DND-41 (cell line): ENCODE data around the gene PIP4K2A.
"Not testable (repeated sequence)": the region's sequence is repeated elsewhere in the genome, so short reads cannot be mapped to it uniquely, and the experiment has no call there.

Source experiments
- ATAC-seq: fragments of 200-7000 bp; cut with Tn5 transposase; 3 replicates; pipeline ENCODE4 v1.9.1; 2021; ENCODE audit warnings: low read depth; ENCODE audit not compliant: insufficient read depth
- DNase-seq: peaks from one replicate; pipeline ENCODE4 v3.0.0-alpha.2; 2020
- H2AFZ ChIP-seq: 2 replicates; pipeline ENCODE4 v1.6.0; 2012; ENCODE audit warnings: low read depth, low read length
- H3K27ac ChIP-seq: 2 replicates; pipeline ENCODE4 v1.5.1; 2012; ENCODE audit warnings: low read length, inconsistent platforms
- H3K27me3 ChIP-seq: fragments of 200-600 bp; sonication (generic); 2 replicates; pipeline ENCODE4 v1.6.0; 2012; ENCODE audit warnings: low read length, mild to moderate bottlenecking, inconsistent platforms; ENCODE audit not compliant: insufficient read depth, poor library complexity
- H3K36me3 ChIP-seq: 2 replicates; pipeline ENCODE4 v1.5.1; 2012; ENCODE audit warnings: low read length, inconsistent platforms; ENCODE audit not compliant: insufficient read depth
- H3K4me1 ChIP-seq: 2 replicates; pipeline ENCODE4 v1.5.1; 2012; ENCODE audit warnings: mild to moderate bottlenecking, low read length; ENCODE audit not compliant: insufficient read depth
- H3K4me2 ChIP-seq: 2 replicates; pipeline ENCODE4 v1.6.0; 2012; ENCODE audit warnings: mild to moderate bottlenecking, moderate library complexity, low read length, inconsistent platforms; ENCODE audit not compliant: insufficient read depth
- H3K4me3 ChIP-seq, 2 experiments: fragments of 200-600 bp in 1 of 2; shearing (Covaris generic) in 1 of 2; 2 replicates each; pipeline ENCODE4 v1.5.1; 2012 to 2016; ENCODE audit warnings: inconsistent platforms in 2 of 2, low read length in 2 of 2, mild to moderate bottlenecking in 2 of 2, low read depth in 1 of 2, moderate library complexity in 1 of 2
- H3K79me2 ChIP-seq: 2 replicates; pipeline ENCODE4 v1.6.0; 2012; ENCODE audit warnings: low read length, inconsistent platforms; ENCODE audit not compliant: insufficient read depth
- H3K9ac ChIP-seq: 2 replicates; pipeline ENCODE4 v1.6.0; 2012; ENCODE audit warnings: low read depth, mild to moderate bottlenecking, inconsistent platforms, low read length, moderate library complexity
- H3K9me3 ChIP-seq: 2 replicates; pipeline ENCODE4 v1.5.1; 2012; ENCODE audit warnings: low read length, moderate library complexity, mild to moderate bottlenecking, inconsistent platforms; ENCODE audit not compliant: insufficient read depth, severe bottlenecking
- H4K20me1 ChIP-seq: 2 replicates; pipeline ENCODE4 v1.6.0; 2012; ENCODE audit warnings: low read length; ENCODE audit not compliant: insufficient read depth
- EZH2 ChIP-seq: IDR thresholded peaks from 3 replicates; pipeline ENCODE4 v1.6.1; 2012; ENCODE audit warnings: borderline replicate concordance, low read depth, mild to moderate bottlenecking, moderate library complexity, low read length, inconsistent platforms; ENCODE audit not compliant: severe bottlenecking
- TF ChIP-seq, protein P1 (sequence below): IDR thresholded peaks from 2 replicates; pipeline ENCODE4 v1.5.1; 2012; ENCODE audit warnings: borderline replicate concordance, low read length, moderate library complexity, mild to moderate bottlenecking; ENCODE audit not compliant: poor library complexity, severe bottlenecking; ENCODE audit errors: extremely low read depth

PIP4K2A gene

DNA sequence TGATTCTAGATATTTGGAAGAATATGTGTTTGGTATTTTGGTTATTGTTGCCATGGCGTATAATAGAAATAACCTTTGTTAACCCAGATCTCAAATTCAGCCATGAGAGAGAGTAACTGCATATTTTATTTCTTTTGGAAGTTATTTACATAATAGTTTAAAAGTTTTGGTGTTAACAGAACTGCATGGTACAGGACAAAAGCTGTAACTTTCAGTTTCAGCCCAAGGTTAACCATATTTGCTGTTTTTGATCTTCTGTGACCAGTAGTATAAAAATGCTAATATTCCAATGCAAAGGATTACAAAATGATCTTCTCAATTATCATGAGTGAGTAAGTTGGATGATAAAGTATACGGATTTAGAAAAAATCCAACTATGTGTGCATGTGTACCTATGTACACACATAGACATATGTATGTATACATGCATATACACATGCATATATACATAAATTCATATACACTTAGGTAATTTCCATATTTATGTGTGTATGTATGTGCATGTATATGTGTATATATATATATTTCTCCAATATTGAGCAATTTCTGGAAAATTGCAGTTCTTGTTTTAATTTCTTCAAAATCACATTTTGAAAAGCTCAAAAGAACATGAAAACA, 38.0 kb upstream of the PIP4K2A start:
- no peaks in the 10 kb centered on the region for H3K4me1 ChIP-seq
- ATAC-seq, result no peak
- H3K4me2 ChIP-seq, result no peak overlapping the region
- H3K9me3 ChIP-seq, result no peaks in the 10 kb centered on the region
- H3K4me3 ChIP-seq, result no peak overlapping the region
- H3K36me3 ChIP-seq, result no peaks in the 10 kb centered on the region
- H3K79me2 ChIP-seq, result no peaks in the 10 kb centered on the region
- no peak overlapping the region for H3K27ac ChIP-seq
- H3K9ac ChIP-seq, result no peak overlapping the region
- no peak for DNase-seq
- H3K27me3 ChIP-seq, result peaks cover 10% of the 10 kb centered on the region
- no peak for TF ChIP-seq EZH2
- TF ChIP-seq, protein P1, sequence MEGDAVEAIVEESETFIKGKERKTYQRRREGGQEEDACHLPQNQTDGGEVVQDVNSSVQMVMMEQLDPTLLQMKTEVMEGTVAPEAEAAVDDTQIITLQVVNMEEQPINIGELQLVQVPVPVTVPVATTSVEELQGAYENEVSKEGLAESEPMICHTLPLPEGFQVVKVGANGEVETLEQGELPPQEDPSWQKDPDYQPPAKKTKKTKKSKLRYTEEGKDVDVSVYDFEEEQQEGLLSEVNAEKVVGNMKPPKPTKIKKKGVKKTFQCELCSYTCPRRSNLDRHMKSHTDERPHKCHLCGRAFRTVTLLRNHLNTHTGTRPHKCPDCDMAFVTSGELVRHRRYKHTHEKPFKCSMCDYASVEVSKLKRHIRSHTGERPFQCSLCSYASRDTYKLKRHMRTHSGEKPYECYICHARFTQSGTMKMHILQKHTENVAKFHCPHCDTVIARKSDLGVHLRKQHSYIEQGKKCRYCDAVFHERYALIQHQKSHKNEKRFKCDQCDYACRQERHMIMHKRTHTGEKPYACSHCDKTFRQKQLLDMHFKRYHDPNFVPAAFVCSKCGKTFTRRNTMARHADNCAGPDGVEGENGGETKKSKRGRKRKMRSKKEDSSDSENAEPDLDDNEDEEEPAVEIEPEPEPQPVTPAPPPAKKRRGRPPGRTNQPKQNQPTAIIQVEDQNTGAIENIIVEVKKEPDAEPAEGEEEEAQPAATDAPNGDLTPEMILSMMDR, result no peak
- no peaks in the 10 kb centered on the region for H4K20me1 ChIP-seq
- no peak overlapping the region for H2AFZ ChIP-seq

DNA sequence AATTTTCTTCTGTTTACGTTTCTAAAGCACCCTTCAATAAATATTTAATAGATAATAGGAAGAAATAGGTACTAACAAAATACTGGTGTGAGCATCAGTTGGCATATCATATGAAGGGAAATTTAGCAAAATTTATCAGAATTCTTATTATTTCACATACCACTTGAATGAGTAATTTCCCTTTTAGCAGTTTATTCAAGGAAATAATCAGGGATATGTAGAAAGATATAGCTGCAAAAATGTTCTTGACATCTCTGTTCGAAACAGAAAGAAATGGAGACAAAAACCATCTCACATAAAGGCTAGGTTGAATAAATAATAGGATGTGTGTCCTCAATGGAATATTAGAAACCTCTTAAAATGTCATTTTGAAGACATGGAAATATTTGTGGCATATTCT, 35.8 kb upstream of the PIP4K2A start:
- no peaks in the 10 kb centered on the region for H4K20me1 ChIP-seq
- no peak overlapping the region for H3K4me3 ChIP-seq
- H3K27me3 ChIP-seq, result peaks cover 10% of the 10 kb centered on the region
- H3K27ac ChIP-seq, result no peak overlapping the region
- H3K79me2 ChIP-seq, result no peaks in the 10 kb centered on the region
- no peak for TF ChIP-seq EZH2
- TF ChIP-seq, protein P1, result no peak
- ATAC-seq (no peak), DNase-seq (no peak)
- no peak overlapping the region for H2AFZ ChIP-seq
- no peaks in the 10 kb centered on the region for H3K4me1 ChIP-seq
- H3K9me3 ChIP-seq, result no peaks in the 10 kb centered on the region
- H3K9ac ChIP-seq, result no peak overlapping the region
- H3K4me2 ChIP-seq, result no peak overlapping the region
- H3K36me3 ChIP-seq, result no peaks in the 10 kb centered on the region

DNA sequence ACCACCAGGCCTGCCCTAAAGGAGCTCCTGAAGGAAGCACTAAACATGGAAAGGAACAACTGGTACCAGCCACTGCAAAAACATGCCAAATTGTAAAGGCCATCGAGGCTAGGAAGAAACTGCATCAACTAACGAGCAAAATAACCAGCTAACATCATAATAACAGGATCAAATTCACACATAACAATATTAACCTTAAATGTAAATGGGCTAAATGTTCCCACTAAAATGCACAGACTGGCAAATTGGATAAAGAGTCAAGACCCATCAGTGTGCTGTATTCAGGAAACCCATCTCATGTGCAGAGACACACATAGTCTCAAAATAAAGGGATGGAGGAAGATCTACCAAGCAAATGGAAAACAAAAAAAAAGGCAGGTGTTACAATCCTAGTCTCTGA, 30.5 kb upstream of the PIP4K2A start:
- H3K9ac ChIP-seq, H3K4me2 ChIP-seq, H3K4me3 ChIP-seq, H3K36me3 ChIP-seq, H3K27me3 ChIP-seq, H4K20me1 ChIP-seq, H3K27ac ChIP-seq, H3K79me2 ChIP-seq, ATAC-seq, H3K4me1 ChIP-seq, DNase-seq, H2AFZ ChIP-seq, H3K9me3 ChIP-seq: not testable (repeated sequence)

DNA sequence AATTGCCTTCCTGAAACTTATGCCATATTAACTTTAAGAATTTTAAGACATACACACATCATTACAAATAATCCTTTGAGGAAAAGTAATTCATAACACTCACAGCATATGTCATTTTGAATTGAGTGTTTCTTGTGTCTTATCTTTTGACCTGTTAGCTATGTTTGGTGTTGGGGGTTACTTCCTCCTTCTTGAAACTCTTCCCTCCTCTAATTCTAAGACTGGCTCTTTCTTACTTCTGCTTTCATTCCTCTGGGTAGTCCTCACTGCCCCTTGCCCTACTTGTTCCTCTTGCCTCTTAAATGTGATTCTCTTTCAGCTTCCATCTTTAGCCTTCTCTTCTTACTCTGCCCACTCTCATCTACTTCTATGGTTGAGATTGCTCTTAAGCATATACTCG, 28.3 kb upstream of the PIP4K2A start:
- Histone ChIP-seq H3K27me3 (no peaks in the 10 kb centered on the region), H3K79me2 (no peaks in the 10 kb centered on the region), H3K4me3 (no peak overlapping the region), H3K36me3 (no peaks in the 10 kb centered on the region), H4K20me1 (no peaks in the 10 kb centered on the region), H3K9ac (no peak overlapping the region), H3K9me3 (no peaks in the 10 kb centered on the region), H2AFZ (no peak overlapping the region), H3K4me2 (no peak overlapping the region), H3K4me1 (no peaks in the 10 kb centered on the region), H3K27ac (no peak overlapping the region)
- no peak for TF ChIP-seq EZH2
- TF ChIP-seq, protein P1, result no peak
- ATAC-seq (no peak), DNase-seq (no peak)

DNA sequence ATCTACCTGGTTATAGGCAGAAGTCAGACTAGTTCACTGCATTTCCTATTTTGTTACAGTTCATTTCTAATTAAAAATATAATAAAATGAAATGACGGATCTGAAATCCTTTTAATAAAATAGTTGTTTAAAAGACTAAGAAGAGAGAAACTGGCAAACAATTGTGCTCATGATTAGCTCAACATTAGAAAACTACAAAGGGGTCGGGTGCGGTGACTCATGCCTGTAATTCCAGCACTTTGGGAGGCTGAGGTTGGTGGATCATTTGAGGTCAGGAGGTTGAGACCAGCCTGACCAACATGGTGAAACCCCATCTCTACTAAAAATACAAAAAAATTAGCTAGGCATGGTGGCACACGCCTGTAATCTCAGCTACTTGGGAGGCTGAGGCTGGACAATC, 27.3 kb upstream of the PIP4K2A start:
- H3K27ac ChIP-seq, H3K36me3 ChIP-seq, H3K27me3 ChIP-seq, DNase-seq, H3K79me2 ChIP-seq, H3K4me3 ChIP-seq, H3K9me3 ChIP-seq, ATAC-seq, H3K9ac ChIP-seq, H4K20me1 ChIP-seq, H3K4me1 ChIP-seq, H2AFZ ChIP-seq, H3K4me2 ChIP-seq: not testable (repeated sequence)
